ENCODE data around the gene CASZ1.

DNA sequence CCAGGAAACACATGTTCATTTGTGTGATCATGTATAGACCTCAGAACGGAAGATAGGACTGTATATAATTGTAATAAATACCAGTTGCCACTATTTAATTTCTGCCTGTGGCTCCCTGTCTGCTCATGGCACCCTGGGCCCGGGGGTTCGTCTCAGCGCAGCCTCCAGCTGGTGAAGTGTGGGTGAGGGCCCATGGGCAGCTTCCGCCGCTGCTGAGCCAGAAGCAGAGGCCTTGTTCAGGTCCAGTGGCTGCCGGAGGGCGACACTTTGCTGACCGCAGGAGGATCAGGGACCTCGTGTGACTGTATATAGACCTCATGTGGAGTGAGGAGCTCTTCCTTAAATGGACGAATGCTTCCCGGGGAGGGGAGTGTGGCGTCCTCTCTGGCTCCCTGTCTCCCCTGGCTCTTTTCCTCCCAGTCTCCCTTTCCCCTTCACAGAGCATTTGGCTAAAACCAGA is 165.8 kb downstream of the CASZ1 start:
- no peak for TF ChIP-seq POLR2A (IDR thresholded peaks at IDR 0.05)
- TF ChIP-seq, protein P1, sequence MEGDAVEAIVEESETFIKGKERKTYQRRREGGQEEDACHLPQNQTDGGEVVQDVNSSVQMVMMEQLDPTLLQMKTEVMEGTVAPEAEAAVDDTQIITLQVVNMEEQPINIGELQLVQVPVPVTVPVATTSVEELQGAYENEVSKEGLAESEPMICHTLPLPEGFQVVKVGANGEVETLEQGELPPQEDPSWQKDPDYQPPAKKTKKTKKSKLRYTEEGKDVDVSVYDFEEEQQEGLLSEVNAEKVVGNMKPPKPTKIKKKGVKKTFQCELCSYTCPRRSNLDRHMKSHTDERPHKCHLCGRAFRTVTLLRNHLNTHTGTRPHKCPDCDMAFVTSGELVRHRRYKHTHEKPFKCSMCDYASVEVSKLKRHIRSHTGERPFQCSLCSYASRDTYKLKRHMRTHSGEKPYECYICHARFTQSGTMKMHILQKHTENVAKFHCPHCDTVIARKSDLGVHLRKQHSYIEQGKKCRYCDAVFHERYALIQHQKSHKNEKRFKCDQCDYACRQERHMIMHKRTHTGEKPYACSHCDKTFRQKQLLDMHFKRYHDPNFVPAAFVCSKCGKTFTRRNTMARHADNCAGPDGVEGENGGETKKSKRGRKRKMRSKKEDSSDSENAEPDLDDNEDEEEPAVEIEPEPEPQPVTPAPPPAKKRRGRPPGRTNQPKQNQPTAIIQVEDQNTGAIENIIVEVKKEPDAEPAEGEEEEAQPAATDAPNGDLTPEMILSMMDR (IDR thresholded peaks at IDR 0.05) = no peak

All from thyroid gland (tissue), 4 donors.